Hematopoietic multipotent progenitor cell treated with erythropoietin and hydrocortisone succinate and interleukin-3 and kit ligand, for 8 days (in vitro differentiated cells): Measurements from ENCODE around the gene SH3PXD2A.

ENCODE experiments used
- DNase-seq: peaks from one replicate; pipeline ENCODE4 v3.0.0-alpha.2; 2015

The SH3PXD2A gene

DNA sequence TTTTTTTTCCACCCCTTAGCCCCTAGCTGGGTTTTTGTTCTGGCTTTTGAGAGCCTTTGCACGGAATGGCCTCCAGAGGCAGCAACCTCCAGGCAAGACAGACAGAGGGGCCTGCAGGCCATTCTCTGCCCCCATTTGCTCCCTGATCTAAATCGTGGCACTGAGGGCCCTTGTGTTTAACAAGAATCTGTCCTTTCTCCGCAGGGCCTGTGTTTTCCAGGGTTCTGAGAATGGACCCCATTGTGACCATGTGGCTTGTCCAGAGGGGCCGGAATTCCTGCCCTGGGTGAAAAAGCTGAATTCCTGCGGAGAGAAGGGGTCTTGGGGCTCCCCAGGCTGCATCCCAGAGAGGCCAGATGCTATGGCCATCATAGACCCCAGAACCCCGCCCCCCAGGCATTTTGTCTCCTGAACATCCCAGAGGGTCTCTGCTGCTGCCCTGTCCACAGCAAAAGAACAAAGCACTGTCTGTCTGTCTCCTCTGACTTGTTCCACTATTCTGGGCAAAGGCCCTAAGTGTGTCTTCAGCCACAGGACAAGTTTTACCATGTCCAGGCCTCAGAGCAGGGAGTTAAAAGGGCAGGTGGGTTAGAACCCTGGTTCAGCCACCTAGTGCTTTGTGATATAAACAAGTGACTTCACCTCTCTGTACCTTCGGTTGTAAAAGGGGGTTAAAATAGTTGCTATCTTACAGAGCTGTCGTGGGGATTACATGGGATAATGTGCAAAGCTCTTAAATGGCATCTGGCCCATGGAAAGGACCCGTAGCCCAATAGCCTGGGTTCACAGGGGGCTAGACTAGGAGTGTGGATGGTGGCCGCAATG is 155.6 kb downstream of the SH3PXD2A start:
- no peak for DNase-seq

DNA sequence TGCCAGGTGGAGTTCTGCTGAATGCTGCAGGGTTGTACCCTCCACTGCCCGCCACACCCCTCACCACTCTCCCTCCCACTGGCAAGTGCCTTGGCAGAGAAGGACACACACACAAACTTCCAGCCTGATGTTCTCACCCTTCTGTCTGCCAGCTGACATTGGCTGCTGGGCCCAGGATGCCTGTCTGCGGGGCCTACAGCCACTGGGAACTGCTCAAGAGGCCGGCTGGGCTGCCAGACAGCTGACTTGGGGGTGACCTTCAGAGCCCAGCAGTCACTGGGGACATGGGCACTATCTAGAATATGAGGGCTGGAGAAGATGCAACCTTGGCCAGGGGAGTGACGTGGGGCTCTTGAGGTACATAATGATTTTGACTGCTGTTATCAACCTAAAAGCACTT is 157.1 kb downstream of the SH3PXD2A start:
- DNase-seq: no peak

DNA sequence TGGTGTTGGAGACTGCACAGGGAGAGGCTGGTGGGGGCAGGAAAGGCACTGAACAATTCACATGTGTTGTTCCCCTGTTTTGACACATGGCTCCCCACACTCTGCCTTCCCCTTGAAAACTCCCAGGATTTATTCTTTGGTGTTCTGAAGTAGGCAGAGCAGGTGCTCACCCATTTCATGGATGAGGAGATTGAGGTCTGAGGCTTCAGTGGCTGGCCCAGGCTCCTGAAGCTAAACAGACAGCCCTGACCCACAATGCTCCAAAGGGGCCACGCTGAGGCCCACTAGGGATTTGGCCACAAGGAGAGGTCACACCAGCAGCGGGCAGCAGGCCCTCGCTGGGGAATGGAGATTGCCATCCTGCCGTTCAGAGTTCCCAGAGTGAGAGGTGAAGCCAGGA is 157.6 kb downstream of the SH3PXD2A start:
- no peak for DNase-seq

DNA sequence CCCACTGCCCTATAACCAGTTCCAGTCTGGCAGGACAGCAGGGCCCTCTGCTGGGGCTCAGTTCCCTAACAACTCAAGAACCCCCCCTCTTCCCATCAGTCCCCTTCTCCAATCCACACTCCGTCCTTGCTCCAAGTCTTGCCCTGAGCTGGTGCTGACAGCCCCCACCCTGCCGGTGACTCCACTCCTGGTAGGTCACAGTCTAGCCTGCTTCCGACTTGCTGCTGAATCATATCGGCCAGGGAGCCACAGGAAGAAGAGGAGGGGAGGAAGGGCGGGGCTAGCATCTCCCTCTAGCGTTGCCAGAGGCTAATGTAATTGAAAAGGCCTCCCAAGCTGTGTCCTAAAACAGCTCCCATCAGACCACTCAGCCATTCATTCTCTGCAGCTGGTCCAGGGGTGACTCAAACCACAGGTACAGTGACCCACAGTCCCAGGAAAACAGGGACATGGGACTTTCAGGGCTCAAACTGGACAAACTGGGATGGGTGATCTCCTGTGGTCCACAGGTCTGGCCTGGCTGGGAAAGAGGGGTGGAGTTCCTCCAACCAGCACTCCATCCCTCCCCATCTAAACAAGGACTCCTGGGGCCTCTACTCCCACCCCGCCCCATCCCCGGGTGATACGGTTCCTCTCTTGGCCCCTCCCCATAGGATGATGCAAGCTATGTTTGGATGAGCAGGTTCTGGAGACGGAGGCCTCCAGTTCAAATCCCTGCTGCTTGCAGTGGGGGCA is 158.8 kb downstream of the SH3PXD2A start:
- peak; percentile 68 for DNase-seq

DNA sequence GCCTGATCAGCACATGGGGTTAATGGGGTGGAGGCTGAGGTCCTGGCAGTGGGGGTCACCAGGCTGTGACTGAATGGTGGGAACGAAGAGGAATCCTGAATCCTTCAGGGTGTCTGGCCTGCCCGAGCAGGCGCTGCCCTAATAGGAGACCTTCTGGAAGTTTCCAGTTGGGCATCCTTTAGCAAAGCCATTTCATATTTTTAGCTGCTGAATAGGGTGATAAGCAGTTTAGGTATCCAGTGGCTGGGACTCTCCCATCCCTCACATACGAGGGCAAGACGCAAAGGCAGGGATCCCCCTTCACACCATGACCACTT is 159.3 kb downstream of the SH3PXD2A start:
- no peak for DNase-seq

DNA sequence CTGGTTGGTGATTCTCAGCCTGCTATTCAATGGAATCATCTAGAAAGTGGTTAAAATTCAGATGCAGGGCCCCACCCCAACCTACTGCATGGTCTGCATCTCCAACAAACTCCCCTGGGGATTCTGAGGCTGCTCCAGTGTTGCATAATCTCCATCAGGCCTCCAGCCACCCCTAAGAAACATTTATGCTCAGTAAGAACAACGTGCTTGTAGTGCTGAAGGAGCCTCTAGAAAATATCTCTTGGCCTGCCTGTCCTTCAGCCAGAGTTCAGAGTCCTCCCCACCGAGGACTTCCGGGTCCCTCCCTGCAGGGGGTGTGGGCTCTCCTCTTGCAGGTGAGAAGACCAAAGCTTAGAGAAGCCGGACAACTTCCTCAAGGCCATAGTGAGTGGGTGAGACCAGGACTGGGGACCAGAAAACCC is 159.8 kb downstream of the SH3PXD2A start:
- DNase-seq: no peak

DNA sequence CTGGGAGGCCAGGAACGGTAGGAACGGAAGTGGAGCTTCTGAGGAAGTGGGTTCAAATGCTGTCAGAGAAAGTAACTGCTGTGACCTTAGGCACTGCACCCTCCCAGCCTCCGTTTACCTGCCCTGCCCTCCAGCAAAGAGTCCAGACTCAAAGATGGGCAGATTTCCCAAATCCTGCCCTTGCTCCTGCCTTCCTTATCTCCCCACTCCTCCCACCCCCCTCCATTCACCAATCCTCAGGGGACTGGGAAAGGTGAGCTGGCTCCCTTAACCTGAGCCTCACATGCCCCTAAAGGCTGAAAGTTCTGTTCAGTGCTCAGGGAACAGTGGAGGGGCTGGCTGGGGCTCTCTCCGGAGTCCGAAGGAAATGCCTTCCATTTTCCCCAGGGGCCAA is 161.6 kb downstream of the SH3PXD2A start:
- no peak for DNase-seq

DNA sequence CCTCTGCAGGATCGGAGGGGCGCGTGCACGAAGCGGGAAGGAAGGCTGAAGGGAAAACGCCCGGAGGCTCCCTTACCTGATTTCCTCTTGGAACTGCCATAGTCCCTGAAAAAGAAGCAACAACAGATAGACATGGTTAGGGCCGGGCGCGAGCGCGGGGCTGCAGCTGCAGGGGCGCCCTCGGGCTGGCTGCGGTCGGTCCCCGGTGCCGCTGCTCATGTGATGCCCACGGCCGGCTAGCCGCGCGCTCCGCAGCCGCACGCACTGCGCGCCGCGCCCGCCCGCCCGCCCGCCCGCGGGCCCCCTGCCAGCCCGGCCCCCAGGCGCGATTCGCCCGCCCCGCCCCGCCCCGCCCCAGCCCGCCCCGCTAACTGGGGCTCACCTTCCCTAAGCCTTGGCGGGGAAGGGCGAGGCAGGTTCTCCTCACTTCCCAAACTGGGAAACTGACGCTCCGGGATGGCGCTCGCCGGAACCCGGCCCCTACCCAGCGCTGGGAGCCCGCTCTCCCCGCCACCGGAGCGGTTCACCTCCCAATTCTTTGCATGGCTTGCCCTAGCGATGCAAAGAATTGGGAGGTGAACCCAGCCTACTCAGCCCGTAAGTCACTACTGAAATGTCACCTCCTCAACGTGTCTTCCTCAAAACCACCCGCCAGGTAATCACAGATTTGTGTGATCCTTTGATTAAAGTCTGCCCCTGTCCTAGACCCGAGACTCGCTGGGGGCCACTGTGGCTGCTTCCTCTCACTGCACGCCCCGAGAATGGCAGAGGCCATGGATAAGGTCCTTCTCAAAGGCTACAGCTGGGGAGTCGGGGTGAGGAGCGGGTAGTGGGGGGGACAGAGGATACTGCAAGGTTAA is 162.2 kb downstream of the SH3PXD2A start:
- DNase-seq: no peak

DNA sequence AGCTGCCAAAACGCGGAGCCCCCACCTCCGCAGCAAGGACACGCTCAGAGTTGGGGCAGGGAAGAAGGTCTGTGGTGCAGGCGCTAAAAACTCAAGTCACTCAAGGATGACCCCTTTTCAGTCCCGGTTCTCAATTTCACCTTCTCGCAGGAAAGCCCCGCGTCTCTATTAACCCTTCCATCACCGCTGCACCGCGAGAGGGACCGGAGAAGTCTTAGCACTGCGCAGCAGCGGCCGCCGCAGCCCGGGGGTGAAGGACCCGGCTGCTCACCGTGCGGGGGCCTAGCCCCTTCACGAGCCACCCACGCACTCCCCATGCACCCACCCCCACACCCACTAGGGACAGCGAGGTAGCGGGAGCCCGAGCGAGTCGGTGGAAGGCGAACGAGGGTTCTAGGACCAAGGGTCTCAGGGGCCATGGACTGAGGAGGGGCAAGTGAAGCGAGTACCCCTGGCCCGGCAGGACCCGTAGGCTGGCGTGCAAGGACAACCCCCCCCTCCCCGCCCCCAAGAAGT is 162.9 kb downstream of the SH3PXD2A start:
- DNase-seq: no peak

DNA sequence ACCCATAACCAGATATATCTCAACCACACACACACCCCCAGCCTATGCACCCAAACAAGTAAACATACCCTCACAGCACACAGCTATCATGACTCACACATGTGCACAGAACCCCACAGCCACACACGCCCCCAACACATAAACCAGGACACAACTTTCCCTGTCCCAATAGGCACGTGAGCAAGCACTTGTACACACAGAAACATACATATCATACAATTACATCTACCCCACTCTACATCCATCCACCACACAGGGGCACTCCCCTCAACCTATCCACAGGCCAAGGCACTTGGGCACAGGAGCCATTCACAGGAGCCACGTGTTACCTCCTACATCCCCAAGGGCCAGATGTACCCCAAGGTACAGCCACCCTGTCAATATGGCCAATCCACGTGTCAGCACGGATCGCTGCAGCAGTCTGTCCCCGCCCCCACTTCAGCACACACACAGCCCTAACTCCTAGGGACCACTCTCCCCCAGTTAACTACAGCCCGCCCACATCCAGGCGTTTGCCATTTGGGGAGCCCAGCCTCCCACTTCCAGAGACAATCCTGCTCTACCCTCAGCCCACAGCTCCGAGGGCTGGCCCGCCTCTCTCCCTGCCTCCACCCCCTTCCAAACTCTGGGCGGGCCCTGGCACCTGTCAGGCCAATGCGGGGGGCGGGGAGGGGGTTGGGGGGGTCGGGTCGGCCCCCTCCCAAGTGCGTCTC is 163.5 kb downstream of the SH3PXD2A start:
- no peak for DNase-seq

DNA sequence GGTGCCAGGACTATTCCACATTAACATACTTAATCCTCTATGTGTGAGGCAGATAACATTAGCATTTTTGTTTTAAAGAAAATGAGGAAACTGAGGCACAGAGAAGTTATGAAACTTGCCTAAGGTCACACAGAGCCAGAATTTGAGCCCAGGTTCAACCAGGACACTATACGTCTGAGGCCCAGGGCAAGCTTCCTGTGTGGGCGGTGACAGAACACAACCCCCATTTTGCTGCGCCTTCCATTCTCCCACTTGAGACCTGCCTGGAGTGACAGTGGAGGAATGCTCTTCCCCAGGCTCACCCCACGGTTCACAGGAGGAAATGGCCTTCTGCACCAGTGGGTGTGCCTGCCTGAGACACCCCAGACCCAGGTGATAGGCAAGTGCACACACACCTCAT is 164.1 kb downstream of the SH3PXD2A start:
- DNase-seq: no peak

DNA sequence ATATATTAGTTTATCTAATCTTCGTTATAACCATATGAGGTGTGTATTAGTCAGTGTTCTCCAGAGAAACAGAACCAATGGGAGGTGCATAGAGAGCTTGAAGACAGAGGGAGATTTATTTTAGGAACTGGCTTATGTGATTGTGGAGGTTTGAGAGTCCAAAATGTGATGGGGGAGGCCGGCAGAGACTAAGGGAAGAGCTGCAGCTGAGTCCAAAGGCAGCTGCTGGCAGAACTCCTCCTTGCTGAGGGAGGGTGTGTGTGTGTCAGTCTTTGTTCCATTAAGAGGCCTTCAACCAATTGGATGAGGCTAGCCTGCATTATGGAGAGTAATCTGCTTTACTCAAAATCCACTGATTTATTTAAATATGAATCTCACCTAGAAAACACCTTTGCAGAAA is 165.1 kb downstream of the SH3PXD2A start:
- no peak for DNase-seq

DNA sequence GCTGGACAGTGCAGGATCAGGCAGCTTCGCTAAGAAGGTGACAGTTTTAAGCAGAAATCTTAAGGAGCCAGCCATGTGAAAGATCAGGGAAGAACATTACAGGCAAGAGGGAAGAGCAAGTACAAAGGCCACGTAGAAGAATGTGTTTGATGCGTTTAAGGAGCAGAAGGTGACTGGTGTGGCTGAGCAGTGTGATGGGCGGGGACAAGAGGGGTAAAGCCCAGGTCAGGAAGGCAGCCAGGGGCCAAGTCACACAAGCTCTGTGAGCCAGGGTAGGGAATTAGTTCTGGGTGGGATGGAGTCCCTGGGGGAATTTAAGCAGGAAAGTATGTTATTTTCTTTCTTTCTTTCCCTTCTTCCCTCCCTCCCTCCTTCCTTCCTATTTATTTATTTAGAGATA is 166.9 kb downstream of the SH3PXD2A start:
- DNase-seq: no peak

DNA sequence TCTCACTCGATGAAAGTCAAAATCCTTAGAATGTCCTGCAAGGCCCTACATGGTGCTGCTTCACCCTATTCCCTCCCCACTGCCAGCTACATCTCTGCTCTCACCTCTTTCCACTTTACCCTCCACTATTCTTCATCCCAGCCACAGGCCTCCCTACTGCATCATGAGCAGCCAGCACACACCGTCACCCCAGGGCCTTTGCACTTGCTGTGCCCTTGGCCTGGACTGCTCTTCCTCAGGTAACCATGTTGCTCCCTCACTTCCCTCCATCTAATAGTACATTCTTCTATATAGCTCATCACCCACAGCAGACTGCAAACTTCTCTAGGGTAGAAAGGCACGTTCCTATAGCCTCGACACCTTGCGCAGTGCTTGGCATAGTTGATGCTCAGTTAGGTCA is 167.7 kb downstream of the SH3PXD2A start:
- DNase-seq: no peak

DNA sequence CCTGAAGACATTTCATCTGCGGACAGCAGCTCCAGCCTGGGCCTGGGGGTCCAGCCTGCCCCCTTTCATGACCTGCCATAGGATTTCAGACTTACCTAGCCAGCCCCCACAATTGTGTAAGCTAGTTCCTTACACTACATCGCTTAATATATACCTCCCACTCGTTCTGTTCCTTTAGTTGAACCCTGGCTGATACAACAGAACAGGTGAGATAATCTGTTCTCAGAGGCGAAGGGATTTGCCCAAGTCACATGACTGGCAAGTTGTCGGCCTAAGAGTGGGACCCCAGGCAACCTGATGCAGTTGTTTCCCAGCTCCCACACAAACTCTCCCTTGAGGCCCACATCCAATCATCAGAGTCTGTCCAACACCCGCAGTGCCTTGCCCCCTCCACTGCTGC is 168.2 kb downstream of the SH3PXD2A start:
- no peak for DNase-seq

DNA sequence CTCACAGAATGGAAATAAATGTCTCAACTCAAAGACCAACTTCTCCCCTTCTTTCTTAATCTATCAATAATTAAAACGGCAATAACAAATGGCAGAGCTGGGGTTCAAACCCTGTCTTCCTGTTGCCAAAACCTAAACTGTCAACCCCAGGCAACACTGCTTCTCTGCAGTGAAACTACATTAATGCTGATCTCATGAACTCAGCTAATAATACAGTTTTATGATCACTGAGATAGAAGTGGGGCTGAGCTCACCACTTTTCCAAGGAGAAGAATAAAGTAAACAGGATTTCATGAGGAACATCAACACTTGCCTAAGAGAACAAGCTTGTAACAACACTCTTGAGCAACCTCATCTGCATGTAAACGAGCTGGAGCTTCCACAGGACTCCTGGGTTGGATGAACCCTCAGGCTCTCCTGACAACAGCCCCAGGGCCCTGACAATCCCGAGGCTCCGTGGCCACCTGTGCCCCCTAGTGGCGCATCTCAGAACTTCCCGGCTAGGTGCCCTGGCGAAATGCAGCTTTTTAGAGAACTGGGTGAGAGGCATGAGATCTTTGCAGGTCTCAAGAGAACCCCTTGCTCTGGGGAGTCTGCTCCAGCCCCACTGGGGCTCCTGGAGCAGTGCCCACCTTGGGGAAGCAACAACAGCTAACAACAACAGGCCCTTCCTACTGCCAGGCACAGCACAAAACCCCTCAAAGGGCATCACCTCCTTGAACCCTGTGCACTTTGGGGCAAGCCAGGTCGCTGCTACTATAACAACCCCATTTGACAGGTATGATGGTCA is 169.3 kb downstream of the SH3PXD2A start:
- peak; percentile 75 for DNase-seq

DNA sequence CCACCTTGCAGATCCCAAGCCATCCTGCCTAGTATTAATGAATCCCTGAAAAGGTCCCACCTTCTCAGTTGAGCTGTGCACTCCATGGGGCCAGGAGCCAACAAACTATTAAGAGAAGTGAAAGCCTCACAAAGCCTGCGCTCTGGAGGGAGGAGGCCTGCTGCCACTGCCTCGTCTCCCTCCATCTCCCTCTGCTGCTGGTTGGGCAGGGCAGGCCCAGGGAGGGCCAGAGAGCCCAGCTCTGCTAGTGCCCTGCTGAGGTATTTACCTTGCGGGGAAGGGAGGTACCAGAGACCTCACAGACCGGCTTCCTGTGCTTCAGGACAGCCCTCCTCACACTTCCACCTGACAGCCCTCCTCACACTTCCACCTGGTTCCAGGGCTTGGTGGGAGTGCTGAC is 171.5 kb downstream of the SH3PXD2A start:
- no peak for DNase-seq

DNA sequence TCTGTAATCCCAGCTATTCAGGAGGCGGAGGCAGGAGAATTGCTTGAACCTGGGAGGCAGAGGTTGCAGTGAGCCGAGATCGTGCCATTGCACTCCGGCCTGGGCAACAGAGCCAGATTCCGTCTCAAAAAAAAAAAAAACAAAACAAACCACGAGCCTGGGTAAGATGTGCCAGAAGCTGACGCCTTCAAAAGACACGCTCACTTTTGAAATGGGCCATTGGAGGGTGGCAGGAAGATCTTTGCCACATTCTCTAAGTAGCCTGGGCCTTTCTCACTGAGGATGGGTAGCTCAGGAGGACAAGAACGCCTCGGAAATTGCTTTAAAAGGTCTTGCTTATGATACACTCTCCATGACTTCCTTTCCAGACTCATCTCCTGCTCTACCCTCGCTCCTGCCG is 172.7 kb downstream of the SH3PXD2A start:
- DNase-seq: no peak

DNA sequence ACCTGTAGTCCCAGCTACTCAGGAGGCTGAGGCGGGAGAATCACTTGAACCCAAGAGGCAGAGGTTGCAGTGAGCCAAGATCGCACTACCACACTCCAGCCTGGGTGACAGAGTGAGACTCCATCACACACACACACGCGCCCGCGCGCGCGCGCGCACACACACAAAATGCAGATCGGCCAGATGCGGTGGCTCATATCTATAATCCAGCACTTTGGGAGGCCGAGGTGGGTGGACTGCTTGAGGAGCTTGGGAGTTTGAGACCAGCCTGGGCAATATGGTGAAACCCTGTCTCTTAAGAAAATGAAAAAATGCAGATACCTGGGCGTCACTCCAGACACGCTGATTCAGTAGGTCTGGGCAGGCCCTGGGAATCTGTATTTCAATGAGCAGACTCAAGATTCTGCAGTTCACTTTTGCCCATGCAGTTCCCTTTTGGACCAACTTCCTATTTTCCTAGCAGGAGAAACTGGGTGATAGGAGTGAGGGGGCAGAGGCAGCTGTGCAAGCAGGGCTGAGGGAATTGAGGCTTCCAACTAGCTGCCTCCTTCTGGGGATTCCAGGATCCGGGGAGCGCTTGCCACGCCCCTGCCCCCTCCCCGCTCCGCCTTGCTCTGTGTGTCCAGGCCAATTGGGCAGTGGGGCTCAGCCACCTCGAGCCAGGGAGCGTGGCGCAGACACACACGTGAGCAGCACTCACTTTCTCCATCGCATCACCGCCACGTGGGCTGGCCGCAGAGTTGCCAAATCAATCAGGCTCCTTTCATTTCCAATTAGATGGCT is 173.6 kb downstream of the SH3PXD2A start:
- DNase-seq: no peak

DNA sequence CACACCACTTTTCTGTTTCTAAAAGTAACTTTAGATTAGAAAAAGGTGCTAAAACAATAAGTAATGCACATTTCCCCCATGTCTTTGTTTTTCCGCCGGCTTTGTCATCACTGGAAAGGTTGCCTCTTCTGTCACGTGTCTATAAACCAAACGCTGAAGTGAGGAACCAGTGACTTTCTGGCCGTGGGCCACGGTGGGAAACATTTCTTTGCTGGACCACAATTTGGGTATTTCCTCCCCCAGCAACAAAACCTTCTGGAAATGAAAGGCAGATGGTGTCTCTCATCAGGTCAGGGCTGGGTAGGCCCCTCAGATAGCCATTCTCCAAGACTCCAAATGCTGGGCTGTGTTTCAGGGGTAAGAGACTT is 174.5 kb downstream of the SH3PXD2A start:
- DNase-seq: no peak
